Lower leg skin (tissue), 4 donors: ENCODE data around the gene ABHD5. TPM values are rescaled to one million over a fixed set of nuclear protein-coding genes. Genes with fewer than 3 reads are reported as not detected.

Source experiments
- DNase-seq, 2 donors: peaks; one replicate each; pipeline ENCODE4 v3.0.0-alpha.2; 2019; ENCODE audit warnings: low spot score in 2 of 2
- H3K4me3 ChIP-seq: fragments of 200-600 bp; sonication (generic); 2 replicates; pipeline ENCODE4 v1.5.1; 2017; ENCODE audit warnings: mild to moderate bottlenecking, low read depth; ENCODE audit not compliant: poor library complexity, severe bottlenecking
- CTCF ChIP-seq, 3 donors: fragments of 450-650 bp; IDR thresholded peaks; one replicate each; pipeline ENCODE4 v1.5.1; 2016; ENCODE audit warnings: antibody characterized with exemption in 3 of 3, mild to moderate bottlenecking in 3 of 3, moderate library complexity in 2 of 3
- POLR2A ChIP-seq, 2 donors: fragments of 450-650 bp; IDR thresholded peaks; one replicate each; pipeline ENCODE4 v1.6.1; 2016 to 2017; ENCODE audit warnings: antibody characterized with exemption in 2 of 2, mild to moderate bottlenecking in 1 of 2, moderate library complexity in 1 of 2
- WGBS, 2 donors: methylation state at CpG; one replicate each; pipeline ENCODE4 v1.1.5; 2018; 5-methylcytosine and 5-hydroxymethylcytosine counted together
- intact Hi-C: fragments of 100-400 bp; cut with DNase I; formaldehyde crosslinking; loops from one replicate; pipeline ENCODE4 v1.15.0; 2023; ENCODE audit warnings: low total_unique reads
- total RNA-seq, 4 donors: library from RNA; depleted of rRNA; stranded (reverse); fragments of >200 nt; gene quantifications; one replicate each; pipeline ENCODE4 v1.1.0, GENCODE V29; 2016

ABHD5 gene
- total RNA-seq, 4 donors from 2014 or later = 109 to 132 (median 118) TPM

GRCh38 chr3:43685921-43686320, 4.8 kb upstream of the ABHD5 start:
- TF ChIP-seq CTCF (IDR thresholded peaks at IDR 0.05) (no peak), POLR2A (IDR thresholded peaks at IDR 0.05) (no peak)
- WGBS, 2 donors = 77 to 82% methylated on average over 4 of the region's 4 CpGs
- intact Hi-C loops = no loop called here
- no peak overlapping the region for H3K4me3 ChIP-seq
- DNase-seq = no peak

- H3K4me3 ChIP-seq = no peak overlapping the region
- intact Hi-C loops = no loop called here
- 89 to 96% methylated on average over 4 of the region's 4 CpGs for WGBS, 2 donors
- TF ChIP-seq CTCF (IDR thresholded peaks at IDR 0.05) (no peak), POLR2A (IDR thresholded peaks at IDR 0.05) (no peak)
- DNase-seq = no peak
Observed at GRCh38 chr3:43686333-43686699, 4.4 kb upstream of the ABHD5 start.

- no peak for TF ChIP-seq CTCF (IDR thresholded peaks at IDR 0.05)
- no peak for TF ChIP-seq POLR2A (IDR thresholded peaks at IDR 0.05)
- WGBS, 2 donors = 70 to 94% methylated on average over 2 of the region's 2 CpGs
- no peak for DNase-seq
- intact Hi-C loops = no loop called here
- no peak overlapping the region for H3K4me3 ChIP-seq
Observed at GRCh38 chr3:43686700-43687498, 3.8 kb upstream of the ABHD5 start.

- no peak for TF ChIP-seq CTCF (IDR thresholded peaks at IDR 0.05)
- no peak for TF ChIP-seq POLR2A (IDR thresholded peaks at IDR 0.05)
- no peak for DNase-seq
- WGBS, 2 donors = 100% methylated on average over 1 of the region's 1 CpG
- intact Hi-C loops = no loop called here
- H3K4me3 ChIP-seq = no peak overlapping the region
Observed at GRCh38 chr3:43687499-43687811, 3.3 kb upstream of the ABHD5 start.

- no peak for DNase-seq
- no peak for TF ChIP-seq POLR2A (IDR thresholded peaks at IDR 0.05)
- no peak for TF ChIP-seq CTCF (IDR thresholded peaks at IDR 0.05)
- WGBS, 2 donors = 97% methylated on average over 4 of the region's 4 CpGs
- H3K4me3 ChIP-seq = no peak overlapping the region
- intact Hi-C loops = no loop called here
Observed at GRCh38 chr3:43688245-43688650, 2.5 kb upstream of the ABHD5 start.

GRCh38 chr3:43689166-43689565, 1.6 kb upstream of the ABHD5 start:
- intact Hi-C loops = no loop called here
- no peak overlapping the region for H3K4me3 ChIP-seq
- no peak for DNase-seq
- 79 to 90% methylated on average over 2 of the region's 2 CpGs for WGBS, 2 donors
- TF ChIP-seq CTCF (IDR thresholded peaks at IDR 0.05) (no peak), POLR2A (IDR thresholded peaks at IDR 0.05) (no peak)
